GM12801 (cell line): ENCODE data around the gene HGFAC.

Experiments used
- TF ChIP-seq, protein P1 (sequence below): IDR thresholded peaks from one replicate; pipeline ENCODE4 v1.5.1; 2011; ENCODE audit warnings: control low read depth; ENCODE audit not compliant: insufficient read length; ENCODE audit errors: extremely low read depth

The HGFAC gene

DNA sequence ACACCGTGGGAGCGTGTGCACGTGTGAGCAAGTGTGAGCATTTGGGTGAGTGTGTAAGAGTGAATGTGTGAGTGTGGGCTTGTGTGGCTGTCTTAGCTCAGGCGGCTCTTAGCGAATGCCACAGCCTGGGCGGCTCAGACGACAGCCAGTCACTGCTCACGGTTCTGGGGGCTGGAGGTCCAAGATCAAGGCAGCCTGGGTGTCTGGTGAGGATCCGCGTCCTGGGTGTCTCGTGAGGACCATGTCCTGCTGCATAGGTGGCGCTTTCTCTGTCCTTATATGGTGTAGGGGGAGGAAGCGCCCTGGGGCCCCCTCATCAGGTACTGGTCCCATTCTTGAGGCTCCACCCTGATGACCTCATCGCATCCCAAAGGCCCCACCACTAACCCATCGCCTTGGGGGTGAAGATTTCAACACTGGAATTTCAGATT is 25.8 kb downstream of the HGFAC start:
- TF ChIP-seq, protein P1, sequence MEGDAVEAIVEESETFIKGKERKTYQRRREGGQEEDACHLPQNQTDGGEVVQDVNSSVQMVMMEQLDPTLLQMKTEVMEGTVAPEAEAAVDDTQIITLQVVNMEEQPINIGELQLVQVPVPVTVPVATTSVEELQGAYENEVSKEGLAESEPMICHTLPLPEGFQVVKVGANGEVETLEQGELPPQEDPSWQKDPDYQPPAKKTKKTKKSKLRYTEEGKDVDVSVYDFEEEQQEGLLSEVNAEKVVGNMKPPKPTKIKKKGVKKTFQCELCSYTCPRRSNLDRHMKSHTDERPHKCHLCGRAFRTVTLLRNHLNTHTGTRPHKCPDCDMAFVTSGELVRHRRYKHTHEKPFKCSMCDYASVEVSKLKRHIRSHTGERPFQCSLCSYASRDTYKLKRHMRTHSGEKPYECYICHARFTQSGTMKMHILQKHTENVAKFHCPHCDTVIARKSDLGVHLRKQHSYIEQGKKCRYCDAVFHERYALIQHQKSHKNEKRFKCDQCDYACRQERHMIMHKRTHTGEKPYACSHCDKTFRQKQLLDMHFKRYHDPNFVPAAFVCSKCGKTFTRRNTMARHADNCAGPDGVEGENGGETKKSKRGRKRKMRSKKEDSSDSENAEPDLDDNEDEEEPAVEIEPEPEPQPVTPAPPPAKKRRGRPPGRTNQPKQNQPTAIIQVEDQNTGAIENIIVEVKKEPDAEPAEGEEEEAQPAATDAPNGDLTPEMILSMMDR, result no peak

DNA sequence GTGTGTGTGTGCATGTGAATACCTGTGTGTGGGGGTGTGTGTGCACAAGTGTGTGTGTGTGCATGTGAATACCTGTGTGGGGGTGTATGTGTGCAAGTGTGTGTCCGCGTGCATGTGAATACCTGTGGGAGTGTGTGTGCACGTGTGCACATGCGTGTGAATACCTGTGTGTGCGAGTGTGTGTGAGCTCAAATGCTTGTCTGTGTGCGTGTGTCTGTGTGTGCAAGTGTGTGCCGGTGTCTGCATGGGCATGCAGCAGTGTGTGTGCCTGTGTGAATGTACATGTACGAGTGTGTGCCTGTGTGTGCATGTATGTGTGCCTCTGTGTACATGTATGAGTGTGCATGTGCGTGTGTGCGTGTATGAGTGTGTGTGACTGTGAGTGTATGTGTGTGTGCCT is 26.4 kb downstream of the HGFAC start:
- TF ChIP-seq, protein P1, result no peak

DNA sequence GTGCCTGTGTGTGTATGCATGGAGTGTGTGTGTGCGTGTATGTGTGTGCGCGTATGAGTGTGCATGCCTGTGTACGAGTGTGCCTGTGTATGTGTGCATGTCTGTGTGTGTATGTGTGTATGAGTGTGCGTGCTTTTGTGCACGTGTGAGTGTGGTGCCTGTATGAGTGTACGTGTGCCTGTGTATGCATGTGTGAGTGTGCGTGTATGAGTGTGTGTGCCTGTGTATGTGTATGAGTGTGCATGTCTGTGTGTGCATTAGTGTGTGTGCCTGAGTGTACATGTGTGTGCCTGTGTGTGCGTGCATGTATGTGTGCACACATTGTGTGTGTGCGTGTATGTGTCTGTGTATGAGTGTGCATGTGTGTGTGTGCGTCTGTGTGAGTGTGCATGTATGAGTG is 27.0 kb downstream of the HGFAC start:
- TF ChIP-seq, protein P1, result no peak

DNA sequence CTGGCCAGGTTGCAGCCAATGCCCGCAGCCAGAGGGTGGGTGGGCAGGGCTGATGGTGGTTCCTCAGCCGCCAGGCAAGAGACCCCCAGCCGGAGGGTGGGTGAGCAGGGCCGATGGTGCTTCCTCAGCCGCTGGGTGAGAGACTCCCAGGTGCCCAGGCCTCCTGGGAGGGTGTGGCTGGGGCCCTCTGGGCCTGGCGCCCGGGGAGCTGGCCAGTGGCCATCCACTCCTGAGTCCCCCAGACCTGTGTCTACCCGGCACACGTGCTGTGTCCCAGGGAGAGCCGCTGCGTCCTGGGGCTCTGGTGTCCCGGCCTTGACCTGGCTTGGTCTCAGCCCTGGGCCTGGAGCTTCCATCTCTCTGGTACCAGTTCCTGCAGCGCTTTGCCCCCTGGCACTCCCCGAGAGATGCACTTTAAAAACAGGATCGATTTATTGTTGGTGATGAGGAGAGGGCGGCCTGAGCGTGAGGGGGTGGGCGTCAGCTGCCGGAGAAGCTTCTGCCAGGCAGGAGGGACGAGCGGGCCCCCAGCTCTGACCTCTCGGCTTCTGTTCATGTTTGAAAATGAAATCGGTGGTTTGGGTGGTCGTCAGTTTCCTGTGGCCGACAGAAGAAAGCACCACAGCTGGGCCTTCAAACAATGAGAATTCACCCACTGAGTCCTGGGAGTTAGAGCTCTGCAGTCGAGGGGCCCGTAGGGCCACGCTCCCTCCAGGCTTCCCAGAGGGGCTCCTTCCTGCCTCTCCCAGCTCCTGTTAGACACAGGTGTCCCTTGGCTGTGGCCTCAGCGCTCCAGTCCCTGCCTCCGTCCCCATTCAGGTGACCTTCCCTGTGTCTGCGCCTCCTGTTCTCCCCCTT is 27.8 kb downstream of the HGFAC start:
- TF ChIP-seq, protein P1, result no peak

DNA sequence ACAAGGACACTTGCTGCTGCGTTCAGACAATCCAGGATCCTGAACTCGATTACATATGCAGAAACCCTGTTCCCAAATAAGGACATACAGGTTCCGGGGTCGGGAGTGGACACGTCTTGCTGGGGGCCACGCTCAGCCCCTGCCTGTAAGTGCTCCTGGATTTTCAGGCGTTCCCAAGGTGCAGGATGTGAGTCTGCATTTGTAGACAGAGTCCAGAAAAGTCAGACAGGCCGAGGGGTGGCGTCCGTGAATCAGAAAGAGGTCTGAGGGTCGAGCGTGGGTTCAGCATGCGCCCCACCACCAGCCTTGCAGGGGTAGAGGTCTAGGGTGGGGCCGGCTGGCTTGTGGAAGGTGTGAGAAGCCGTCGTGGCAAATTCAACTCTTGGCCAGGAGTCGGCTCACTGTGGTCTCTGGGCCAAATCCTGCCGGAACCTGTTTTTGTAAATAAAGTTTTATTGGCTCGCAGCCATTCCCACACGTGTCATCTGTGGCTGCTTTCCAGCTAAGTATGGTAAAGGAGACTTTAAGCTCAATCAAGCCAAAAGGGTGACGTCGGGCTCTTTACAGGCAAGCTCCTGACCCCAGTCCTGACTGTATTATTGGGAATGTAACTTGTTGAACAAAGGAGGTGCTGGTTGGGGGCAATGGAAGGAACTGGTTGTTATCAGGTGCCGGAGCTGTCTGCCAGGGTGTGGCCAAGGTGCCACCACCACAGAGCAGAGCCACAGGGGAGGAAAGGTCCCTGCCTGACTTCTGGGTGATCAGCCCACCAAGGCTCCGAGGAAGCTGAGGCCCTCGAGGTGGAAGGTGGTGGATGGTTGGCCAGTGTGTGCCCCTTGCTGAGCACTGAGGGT is 28.7 kb downstream of the HGFAC start:
- TF ChIP-seq, protein P1, result no peak

DNA sequence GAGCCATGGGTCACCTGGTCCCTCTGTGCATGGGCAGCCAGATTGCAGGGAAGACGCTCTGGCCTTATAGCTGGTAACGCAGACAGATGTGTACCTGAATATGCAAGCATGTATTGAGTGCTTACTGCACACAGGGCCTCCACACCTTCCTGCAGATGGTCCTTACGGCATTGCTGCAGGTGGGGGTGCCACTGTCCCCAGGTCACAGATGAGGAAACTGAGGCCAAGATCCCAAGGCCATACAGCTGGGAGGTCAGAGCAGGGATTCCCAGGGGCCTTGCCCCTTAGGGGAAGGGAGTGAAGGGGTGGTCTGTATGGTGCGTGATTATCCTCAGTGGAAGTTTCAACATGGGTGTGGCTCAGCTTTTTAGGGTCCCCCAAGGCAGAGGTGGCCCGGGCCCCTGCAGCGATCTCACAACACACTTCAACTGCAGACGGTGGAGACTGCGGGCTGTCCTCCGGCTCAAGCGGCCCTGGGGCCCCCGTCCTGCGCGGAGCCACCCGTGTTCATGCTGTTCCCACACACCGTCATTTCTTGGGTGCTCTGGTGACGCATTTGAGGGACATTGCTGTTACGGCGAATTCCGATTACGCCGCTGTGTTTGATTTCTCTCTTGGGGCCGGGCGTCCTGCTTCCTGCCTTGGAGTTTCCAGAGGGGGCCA is 29.5 kb downstream of the HGFAC start:
- TF ChIP-seq, protein P1, result no peak

DNA sequence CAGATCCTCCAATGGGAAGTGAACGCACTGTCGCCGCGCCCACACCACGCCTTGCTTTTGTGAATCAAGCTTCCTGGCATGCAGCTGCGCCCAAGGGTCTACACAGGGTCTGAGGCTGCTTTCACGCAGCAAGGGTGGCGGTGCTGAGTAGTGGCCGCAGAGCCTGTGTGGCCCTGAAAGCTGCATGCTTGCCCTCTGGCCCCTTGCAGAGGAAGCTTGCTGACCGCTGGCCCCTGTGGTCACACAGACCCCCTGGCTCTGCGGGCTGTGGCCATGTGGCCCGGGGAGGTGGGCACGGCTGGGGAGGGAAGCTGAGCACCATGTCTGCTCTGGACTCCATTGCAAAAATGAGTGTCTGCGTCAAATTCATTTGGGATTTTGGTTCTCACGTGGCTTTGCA is 30.1 kb downstream of the HGFAC start:
- TF ChIP-seq, protein P1, result no peak
